Neural cell (in vitro differentiated cells): ENCODE results near the gene PCNA. TPM values are rescaled to one million over a fixed set of nuclear protein-coding genes. Genes with fewer than 3 reads are reported as not detected.

Experiments used
- H2AFZ ChIP-seq: fragments of 200-600, 300-800 bp; sonication (generic), shearing (Covaris generic); 2 replicates; pipeline ENCODE4 v1.6.0; 2014; ENCODE audit warnings: low read depth, mild to moderate bottlenecking, antibody characterized with exemption, low read length, moderate library complexity
- H3F3A ChIP-seq: fragments of 200-600 bp; shearing (Covaris generic); 2 replicates; pipeline ENCODE4 v1.6.1; 2016; ENCODE audit warnings: mild to moderate bottlenecking, moderate library complexity, mixed read lengths, antibody characterized with exemption, low read length; ENCODE audit not compliant: insufficient read depth, poor library complexity, severe bottlenecking
- H3K27ac ChIP-seq: fragments of 200-600, 300-800 bp; sonication (generic), shearing (Covaris generic); 2 replicates; pipeline ENCODE4 v1.5.1; 2014; ENCODE audit warnings: mild to moderate bottlenecking, low read length, moderate library complexity
- H3K27me3 ChIP-seq: fragments of 300-800, 200-600 bp; sonication (generic), shearing (Covaris generic); 2 replicates; pipeline ENCODE4 v1.6.0; 2014; ENCODE audit warnings: mild to moderate bottlenecking, low read depth, low read length, moderate library complexity; ENCODE audit not compliant: insufficient read depth
- H3K36me3 ChIP-seq: fragments of 300-800, 200-600 bp; sonication (generic), shearing (Covaris generic); 2 replicates; pipeline ENCODE4 v1.5.1; 2014; ENCODE audit warnings: mild to moderate bottlenecking, antibody characterized with exemption, low read length, moderate library complexity; ENCODE audit not compliant: insufficient read depth
- H3K4me2 ChIP-seq: fragments of 300-800, 200-600 bp; sonication (generic), shearing (Covaris generic); 2 replicates; pipeline ENCODE4 v1.6.0; 2014; ENCODE audit warnings: mild to moderate bottlenecking, low read length
- H3K4me3 ChIP-seq: fragments of 300-800, 200-600 bp; sonication (generic), shearing (Covaris generic); 2 replicates; pipeline ENCODE4 v1.5.1; 2014; ENCODE audit warnings: mild to moderate bottlenecking, low read length, moderate library complexity
- H3K79me2 ChIP-seq: fragments of 200-600 bp; shearing (Covaris generic); replicated peaks from 2 replicates; pipeline ENCODE4 v1.6.0; 2014; ENCODE audit warnings: mild to moderate bottlenecking, low read length, moderate library complexity; ENCODE audit not compliant: insufficient read depth
- H3K9ac ChIP-seq: fragments of 300-800, 200-600 bp; sonication (generic), shearing (Covaris generic); 2 replicates; pipeline ENCODE4 v1.6.1; 2016; ENCODE audit warnings: mild to moderate bottlenecking, low read length, mixed read lengths
- H3K9me2 ChIP-seq: fragments of 200-600 bp; shearing (Covaris generic); 2 replicates; pipeline ENCODE4 v1.6.1; 2016; ENCODE audit warnings: mild to moderate bottlenecking, low read length, mixed read lengths; ENCODE audit not compliant: insufficient read depth
- H3K9me3 ChIP-seq: fragments of 200-600, 300-800 bp; sonication (generic), shearing (Covaris generic); 2 replicates; pipeline ENCODE4 v1.6.1; 2016; ENCODE audit warnings: mild to moderate bottlenecking, mixed run types, low read length, moderate library complexity, mixed read lengths
- H4K20me1 ChIP-seq: fragments of 200-600 bp; shearing (Covaris generic); 2 replicates; pipeline ENCODE4 v1.6.1; 2016; ENCODE audit warnings: mild to moderate bottlenecking, mixed run types; ENCODE audit not compliant: insufficient read depth
- CTCF ChIP-seq: fragments of 450-650 bp; IDR thresholded peaks from 2 replicates; pipeline ENCODE4 v1.5.1; 2014; ENCODE audit warnings: antibody characterized with exemption, mild to moderate bottlenecking, moderate library complexity; ENCODE audit not compliant: poor library complexity, severe bottlenecking
- EP300 ChIP-seq: fragments of 450-650 bp; conservative IDR thresholded peaks from 2 replicates; pipeline ENCODE4 v1.6.1; 2014; ENCODE audit warnings: antibody characterized with exemption, mild to moderate bottlenecking, moderate library complexity; ENCODE audit not compliant: poor library complexity, severe bottlenecking
- EZH2 ChIP-seq: fragments of 200-600, 300-800 bp; shearing (Covaris generic), sonication (generic); IDR thresholded peaks from 2 replicates; pipeline ENCODE4 v1.6.1; 2014; ENCODE audit warnings: antibody characterized with exemption, low read length, borderline replicate concordance, mild to moderate bottlenecking; ENCODE audit not compliant: insufficient read depth, poor library complexity, severe bottlenecking
- MXI1 ChIP-seq: fragments of 450-650 bp; conservative IDR thresholded peaks from 2 replicates; pipeline ENCODE4 v1.6.1; 2014; ENCODE audit warnings: antibody characterized with exemption, mild to moderate bottlenecking; ENCODE audit not compliant: poor library complexity, severe bottlenecking
- POLR2AphosphoS5 ChIP-seq: IDR thresholded peaks from 2 replicates; pipeline ENCODE4 v1.6.1; 2012
- RAD21 ChIP-seq: fragments of 450-650 bp; conservative IDR thresholded peaks from 2 replicates; pipeline ENCODE4 v1.6.1; 2014; ENCODE audit warnings: antibody characterized with exemption, mild to moderate bottlenecking, moderate library complexity
- REST ChIP-seq: IDR thresholded peaks from 2 replicates; pipeline ENCODE4 v1.6.1; 2012; ENCODE audit warnings: borderline replicate concordance
- SMC3 ChIP-seq: fragments of 450-650 bp; conservative IDR thresholded peaks from 2 replicates; pipeline ENCODE4 v1.6.1; 2014; ENCODE audit warnings: antibody characterized with exemption, mild to moderate bottlenecking, moderate library complexity; ENCODE audit not compliant: poor library complexity
- TAF1 ChIP-seq: IDR thresholded peaks from 2 replicates; pipeline ENCODE4 v1.6.1; 2012; ENCODE audit warnings: low read depth
- polyA plus RNA-seq: library from polyadenylated mRNA; depleted of rRNA; stranded (reverse); fragments of >200 nt; gene quantifications from 2 replicates; pipeline ENCODE4 v1.2.3, GENCODE V29; 2014

PCNA gene
- polyA plus RNA-seq, 1 donor from 2014 or later, result 165 TPM

- Histone ChIP-seq H3K4me3 (no peak overlapping the region), H3K79me2 (no peaks in the 10 kb centered on the region), H3F3A (no peaks in the 10 kb centered on the region), H2AFZ (no peak overlapping the region), H3K9ac (no peak overlapping the region), H3K4me2 (no peak overlapping the region), H3K27ac (no peak overlapping the region), H3K9me3 (no peaks in the 10 kb centered on the region), H3K36me3 (no peaks in the 10 kb centered on the region), H3K27me3 (no peaks in the 10 kb centered on the region), H3K9me2 (no peaks in the 10 kb centered on the region), H4K20me1 (no peaks in the 10 kb centered on the region)
- TF ChIP-seq TAF1 (no peak), POLR2AphosphoS5 (no peak), REST (no peak), EP300 (no peak), CTCF (no peak), MXI1 (no peak), SMC3 (no peak), RAD21 (no peak), EZH2 (no peak)
These were observed 31.1 kb downstream of the PCNA start for GRCh38 chr20:5088688-5089087.

GRCh38 chr20:5085380-5085779 is 34.4 kb downstream of the PCNA start:
- TF ChIP-seq EP300, result no peak
- TF ChIP-seq RAD21, result no peak
- TF ChIP-seq EZH2, result no peak
- no peak for TF ChIP-seq MXI1
- no peak for TF ChIP-seq TAF1
- no peak for TF ChIP-seq REST
- TF ChIP-seq POLR2AphosphoS5, result no peak
- TF ChIP-seq CTCF, result no peak
- no peak for TF ChIP-seq SMC3
- Histone ChIP-seq H3K27me3 (no peaks in the 10 kb centered on the region), H3K9me3 (no peaks in the 10 kb centered on the region), H3K27ac (no peak overlapping the region), H3F3A (no peaks in the 10 kb centered on the region), H4K20me1 (no peaks in the 10 kb centered on the region), H3K4me2 (no peak overlapping the region), H3K9ac (no peak overlapping the region), H3K4me3 (no peak overlapping the region), H3K36me3 (no peaks in the 10 kb centered on the region), H3K9me2 (no peaks in the 10 kb centered on the region), H2AFZ (no peak overlapping the region), H3K79me2 (no peaks in the 10 kb centered on the region)
